Immature natural killer cell (primary cell): ENCODE measurements around the gene ERVMER34-1. TPM values are rescaled to one million over a fixed set of nuclear protein-coding genes. Genes with fewer than 3 reads are reported as not detected.

Source experiments
- DNase-seq, 3 donors: peaks; one replicate each; pipeline ENCODE4 v3.0.0; 2022; ENCODE audit warnings: mixed read lengths in 1 of 3
- H3K27ac Mint-ChIP-seq, 6 donors: one replicate each; pipeline ENCODE4 v1.8.0; 2020; ENCODE audit warnings: mixed read lengths in 6 of 6, mild to moderate bottlenecking in 5 of 6, inconsistent platforms in 4 of 6, moderate library complexity in 3 of 6
- H3K27me3 Mint-ChIP-seq, 3 donors: one replicate each; pipeline ENCODE4 v1.8.0; 2020 to 2021; ENCODE audit warnings: low read depth in 3 of 3, mild to moderate bottlenecking in 3 of 3, mixed read lengths in 3 of 3, moderate library complexity in 3 of 3, inconsistent platforms in 1 of 3
- H3K36me3 Mint-ChIP-seq, 3 donors: one replicate each; pipeline ENCODE4 v1.8.0; 2020; ENCODE audit warnings: mixed read lengths in 3 of 3, inconsistent platforms in 2 of 3, mild to moderate bottlenecking in 2 of 3
- H3K4me1 Mint-ChIP-seq, 2 donors: one replicate each; pipeline ENCODE4 v1.8.0; 2020; ENCODE audit warnings: inconsistent platforms in 2 of 2, mild to moderate bottlenecking in 2 of 2, mixed read lengths in 2 of 2, moderate library complexity in 1 of 2
- H3K4me3 Mint-ChIP-seq, 5 donors: one replicate each; pipeline ENCODE4 v1.8.0; 2020; ENCODE audit warnings: mild to moderate bottlenecking in 5 of 5, mixed read lengths in 5 of 5, inconsistent platforms in 3 of 5, moderate library complexity in 3 of 5
- H3K9me3 Mint-ChIP-seq, 6 donors: one replicate each; pipeline ENCODE4 v1.8.0; 2020; ENCODE audit warnings: mild to moderate bottlenecking in 6 of 6, mixed read lengths in 6 of 6, inconsistent platforms in 4 of 6, moderate library complexity in 3 of 6
- polyA plus RNA-seq, 3 donors: library from polyadenylated mRNA; unstranded; fragments of 300-500 nt; fragmentation: Illumina TruSeq; gene quantifications; one replicate each; pipeline ENCODE4 v1.2.3, GENCODE V29; 2021

The ERVMER34-1 gene, protein sequence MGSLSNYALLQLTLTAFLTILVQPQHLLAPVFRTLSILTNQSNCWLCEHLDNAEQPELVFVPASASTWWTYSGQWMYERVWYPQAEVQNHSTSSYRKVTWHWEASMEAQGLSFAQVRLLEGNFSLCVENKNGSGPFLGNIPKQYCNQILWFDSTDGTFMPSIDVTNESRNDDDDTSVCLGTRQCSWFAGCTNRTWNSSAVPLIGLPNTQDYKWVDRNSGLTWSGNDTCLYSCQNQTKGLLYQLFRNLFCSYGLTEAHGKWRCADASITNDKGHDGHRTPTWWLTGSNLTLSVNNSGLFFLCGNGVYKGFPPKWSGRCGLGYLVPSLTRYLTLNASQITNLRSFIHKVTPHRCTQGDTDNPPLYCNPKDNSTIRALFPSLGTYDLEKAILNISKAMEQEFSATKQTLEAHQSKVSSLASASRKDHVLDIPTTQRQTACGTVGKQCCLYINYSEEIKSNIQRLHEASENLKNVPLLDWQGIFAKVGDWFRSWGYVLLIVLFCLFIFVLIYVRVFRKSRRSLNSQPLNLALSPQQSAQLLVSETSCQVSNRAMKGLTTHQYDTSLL
- not detected for polyA plus RNA-seq

DNA sequence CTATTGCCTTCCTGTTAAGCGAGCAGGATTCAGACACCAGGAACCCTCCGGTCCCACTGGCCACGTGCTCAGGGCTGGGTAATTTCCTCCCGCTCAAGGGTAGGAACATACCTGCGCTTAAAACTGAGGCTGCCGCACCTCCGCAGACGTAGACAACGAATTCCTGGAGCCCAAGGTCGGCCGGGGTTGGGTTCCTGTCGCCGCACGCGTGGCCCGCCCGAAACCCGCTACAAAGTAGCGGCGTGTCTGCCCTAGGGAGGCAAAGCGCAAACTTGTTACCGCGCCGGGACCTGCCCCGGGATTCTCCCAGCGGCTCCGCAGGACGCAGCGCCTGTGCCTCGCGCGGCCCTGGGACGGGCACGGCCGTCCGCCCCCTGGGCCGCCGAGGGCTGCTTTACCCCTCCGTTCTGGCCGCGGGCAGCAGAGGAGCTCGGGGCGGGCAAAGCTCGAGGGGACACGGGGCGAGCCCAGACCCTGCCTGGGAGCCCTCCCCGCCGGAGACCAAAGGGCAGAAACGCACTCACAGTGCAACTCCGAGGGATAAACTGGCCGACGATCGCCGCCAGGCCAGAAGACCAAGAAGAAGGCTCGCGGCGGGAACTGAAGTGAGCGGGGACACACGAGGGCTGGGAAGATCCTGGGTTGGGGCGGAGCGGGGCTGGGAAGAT, at the start of gene ERVMER34-1:
Gene ERVMER34-1 (minus strand): TSS at position 607 of the 668 bp plus-strand sequence. CDS start 5,905 bp downstream, outside the sequence.
- Mint-ChIP-seq H3K4me1 (peaks cover 12 to 21% of the 10 kb centered on the region in 2 donors), H3K9me3 (peaks cover 0 to 9% (median 0%) of the 10 kb centered on the region in 6 donors), H3K27me3 (peaks cover 3 to 18% (median 7%) of the 10 kb centered on the region in 3 donors), H3K4me3 (peak within 1 kb of the TSS; percentile 36 to 72 (median 64)), H3K36me3 (no peaks in the 10 kb centered on the region), H3K27ac (no peak within 1 kb of the TSS)
- DNase-seq = no peak

DNA sequence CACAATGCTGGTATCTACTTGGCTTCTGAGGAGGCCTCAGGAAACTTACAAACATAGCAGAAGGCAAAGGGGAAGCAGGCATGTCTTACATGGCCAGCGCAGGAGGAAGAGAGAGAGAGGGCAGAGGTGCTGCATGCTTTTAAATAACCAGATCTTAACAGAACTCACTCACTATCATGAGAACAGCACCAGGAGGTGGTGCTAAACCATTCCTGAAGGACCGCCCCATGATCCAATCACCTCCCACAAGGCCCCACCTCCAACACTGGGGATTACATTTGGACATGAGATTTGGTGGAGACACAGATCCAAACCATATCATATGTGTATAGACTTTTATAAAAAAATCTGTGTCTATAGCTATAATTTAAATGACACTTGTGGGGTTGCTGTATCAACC, 48.6 kb upstream of the ERVMER34-1 start:
- Mint-ChIP-seq H3K27ac (no peak overlapping the region), H3K4me3 (no peak overlapping the region), H3K27me3 (peaks cover 0 to 12% (median 3%) of the 10 kb centered on the region in 3 donors), H3K4me1 (no peaks in the 10 kb centered on the region), H3K9me3 (peaks cover 0 to 5% (median 3%) of the 10 kb centered on the region in 6 donors), H3K36me3 (no peaks in the 10 kb centered on the region)
- DNase-seq = no peak

DNA sequence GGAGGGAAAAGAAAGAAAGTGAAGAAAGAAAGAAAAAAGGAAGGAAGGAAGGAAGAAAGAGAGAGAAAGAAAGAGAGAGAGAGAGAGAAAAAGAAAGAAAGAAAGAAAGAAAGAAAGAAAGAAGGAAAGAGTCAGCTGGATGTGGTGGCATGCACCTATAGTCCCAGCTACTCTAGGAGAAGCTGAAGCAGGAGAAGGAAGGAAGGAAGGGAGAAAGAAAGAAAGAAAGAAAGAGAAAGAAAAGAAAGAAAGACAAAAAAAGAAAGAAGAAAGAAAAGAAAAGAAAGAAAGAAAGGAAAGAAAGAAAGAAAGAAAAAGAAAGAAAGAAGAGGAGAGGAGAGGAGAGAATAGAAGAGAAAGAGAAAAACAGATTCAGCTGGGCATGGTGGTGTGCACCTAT, 44.3 kb upstream of the ERVMER34-1 start:
- no peaks in the 10 kb centered on the region for H3K36me3 Mint-ChIP-seq

DNA sequence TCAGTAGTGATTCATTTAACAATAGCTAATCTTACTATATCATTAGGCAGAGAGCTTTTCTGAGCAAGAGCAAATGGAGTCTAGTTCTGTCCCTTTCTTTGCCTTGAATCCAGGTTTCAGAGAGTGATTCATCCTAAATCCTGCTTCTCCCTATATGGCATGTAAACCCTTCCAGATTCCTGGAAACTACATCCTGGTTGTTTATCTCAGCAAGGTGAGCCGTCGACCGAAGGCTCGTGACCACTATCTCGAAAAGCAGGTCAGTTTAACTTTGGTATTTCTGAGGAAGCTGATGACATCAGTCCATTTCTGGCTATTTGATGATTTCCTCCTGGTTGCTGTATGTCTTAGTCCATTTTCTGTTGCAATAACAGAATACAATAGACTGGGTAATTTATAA, 40.7 kb upstream of the ERVMER34-1 start:
- H3K4me1 Mint-ChIP-seq = no peaks in the 10 kb centered on the region
- H3K4me3 Mint-ChIP-seq = no peak overlapping the region
- no peak for DNase-seq
- H3K27me3 Mint-ChIP-seq = peaks cover 0 to 2% (median 1%) of the 10 kb centered on the region in 3 donors
- no peaks in the 10 kb centered on the region for H3K36me3 Mint-ChIP-seq
- no peak overlapping the region for H3K27ac Mint-ChIP-seq
- H3K9me3 Mint-ChIP-seq = peaks cover 0 to 2% (median 0%) of the 10 kb centered on the region in 6 donors

More for the DNA sequence above, 44.3 kb upstream of the ERVMER34-1 start:
- Mint-ChIP-seq H3K4me1 (no peaks in the 10 kb centered on the region), H3K27me3 (peaks cover 0 to 2% (median 1%) of the 10 kb centered on the region in 3 donors), H3K27ac (no peak overlapping the region), H3K9me3 (peaks cover 0 to 4% (median 0%) of the 10 kb centered on the region in 6 donors), H3K4me3 (no peak overlapping the region)
- no peak for DNase-seq

DNA sequence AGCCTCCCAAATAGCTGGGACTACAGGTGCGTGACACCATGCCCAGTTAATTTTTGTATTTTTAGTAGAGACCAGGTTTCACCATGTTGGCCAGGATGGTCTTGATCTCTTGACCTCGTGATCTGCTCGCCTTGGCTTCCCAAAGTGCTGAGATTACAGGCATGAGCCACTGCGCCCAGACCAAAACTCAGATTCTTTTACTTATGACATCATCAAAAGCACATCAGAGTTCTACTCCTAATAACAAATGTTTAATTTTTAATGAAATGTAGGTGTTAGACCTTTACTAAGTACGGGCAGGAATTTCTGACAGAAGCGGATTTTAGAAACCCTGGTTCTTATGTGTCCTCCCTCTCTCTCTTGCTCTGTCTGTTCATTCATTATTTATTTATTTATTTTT, 38.5 kb upstream of the ERVMER34-1 start:
- Mint-ChIP-seq H3K36me3 (no peaks in the 10 kb centered on the region), H3K27ac (no peak overlapping the region), H3K4me1 (no peaks in the 10 kb centered on the region), H3K9me3 (peaks cover 0 to under 1% (median 0%) of the 10 kb centered on the region in 6 donors), H3K4me3 (no peak overlapping the region), H3K27me3 (no peaks in the 10 kb centered on the region)
- DNase-seq = no peak

DNA sequence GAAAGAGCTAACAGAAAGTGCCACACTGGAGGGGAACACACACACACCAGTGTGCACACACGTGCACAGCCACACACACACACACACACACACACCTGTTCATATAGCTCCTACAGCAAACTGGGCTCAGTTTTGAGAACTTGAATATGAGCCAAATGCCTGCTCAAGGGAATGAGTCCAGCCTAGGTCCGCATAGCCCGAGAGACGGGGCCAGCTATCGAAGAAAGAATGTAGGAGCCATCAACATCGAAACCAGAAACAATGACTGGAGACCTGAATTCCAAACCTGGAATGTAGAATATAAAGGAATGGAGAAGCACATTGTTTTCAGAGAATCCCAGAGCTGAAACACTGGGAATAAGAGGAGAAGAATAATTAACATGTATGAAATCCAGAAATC, 37.6 kb upstream of the ERVMER34-1 start:
- DNase-seq = no peak
- Mint-ChIP-seq H3K36me3 (no peaks in the 10 kb centered on the region), H3K9me3 (no peaks in the 10 kb centered on the region), H3K4me3 (no peak overlapping the region), H3K27ac (no peak overlapping the region), H3K27me3 (no peaks in the 10 kb centered on the region), H3K4me1 (no peaks in the 10 kb centered on the region)

DNA sequence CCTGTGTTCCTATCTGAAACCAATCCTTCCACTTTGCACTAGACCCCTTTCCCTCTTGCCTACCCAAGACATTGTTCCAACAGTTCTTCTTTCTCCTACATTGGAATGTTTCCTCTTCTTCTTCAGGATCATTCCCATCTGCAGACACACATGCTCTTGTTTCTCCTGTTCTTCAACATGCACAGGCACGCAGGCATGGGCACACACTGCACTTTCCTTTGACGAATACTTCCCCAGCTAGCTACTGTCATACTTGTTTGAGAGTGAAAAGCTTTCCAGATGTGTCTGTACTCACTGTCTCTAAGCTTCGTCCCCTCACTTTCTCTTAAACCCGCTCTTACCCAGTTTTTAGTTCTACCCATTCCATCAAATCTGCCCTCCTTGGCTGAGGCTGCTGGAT, 31.8 kb upstream of the ERVMER34-1 start:
- no peak overlapping the region for H3K4me3 Mint-ChIP-seq
- H3K4me1 Mint-ChIP-seq = no peaks in the 10 kb centered on the region
- H3K27ac Mint-ChIP-seq = no peak overlapping the region
- peaks cover 0 to 8% (median 0%) of the 10 kb centered on the region in 3 donors for H3K27me3 Mint-ChIP-seq
- DNase-seq = no peak
- H3K9me3 Mint-ChIP-seq = peaks cover 0 to 1% (median 0%) of the 10 kb centered on the region in 6 donors
- H3K36me3 Mint-ChIP-seq = no peaks in the 10 kb centered on the region

DNA sequence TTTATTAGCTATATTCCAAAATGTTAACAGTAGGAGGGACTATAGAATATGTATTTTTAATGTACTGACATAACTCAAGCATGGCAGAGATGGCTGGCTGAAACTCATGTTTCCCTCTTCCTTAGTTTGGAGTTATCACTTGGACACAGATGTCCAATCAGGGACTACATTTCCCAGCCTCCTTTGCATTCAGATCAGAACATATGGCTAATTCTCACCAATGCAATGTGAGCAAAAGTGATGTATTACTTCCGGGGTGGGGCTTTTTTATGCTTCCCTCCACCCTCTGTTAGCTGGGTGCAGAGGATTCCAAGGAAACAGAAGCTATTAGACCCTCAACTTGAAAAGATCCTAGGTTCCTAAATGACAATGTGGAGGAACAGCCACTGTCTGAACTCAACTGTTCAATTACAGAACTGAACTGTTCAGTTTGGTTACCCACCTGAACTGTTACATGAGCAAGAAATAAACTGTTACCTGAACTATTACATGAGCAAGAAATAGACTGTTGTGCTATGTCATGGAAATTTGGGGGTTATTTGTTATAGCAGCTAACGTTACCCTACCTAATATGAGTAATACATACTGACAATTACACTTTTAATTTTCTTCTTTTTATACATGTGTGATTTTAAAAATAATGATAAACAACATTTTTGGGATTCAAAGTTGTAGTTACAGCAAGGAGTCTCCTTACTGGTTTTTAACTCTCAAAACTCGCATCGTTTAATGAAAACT, 29.6 kb upstream of the ERVMER34-1 start:
- DNase-seq = no peak
- Mint-ChIP-seq H3K4me3 (no peak overlapping the region), H3K36me3 (no peaks in the 10 kb centered on the region), H3K4me1 (no peaks in the 10 kb centered on the region), H3K27ac (no peak overlapping the region), H3K9me3 (peaks cover 0 to 3% (median 0%) of the 10 kb centered on the region in 6 donors), H3K27me3 (peaks cover 2 to 8% (median 3%) of the 10 kb centered on the region in 3 donors)

DNA sequence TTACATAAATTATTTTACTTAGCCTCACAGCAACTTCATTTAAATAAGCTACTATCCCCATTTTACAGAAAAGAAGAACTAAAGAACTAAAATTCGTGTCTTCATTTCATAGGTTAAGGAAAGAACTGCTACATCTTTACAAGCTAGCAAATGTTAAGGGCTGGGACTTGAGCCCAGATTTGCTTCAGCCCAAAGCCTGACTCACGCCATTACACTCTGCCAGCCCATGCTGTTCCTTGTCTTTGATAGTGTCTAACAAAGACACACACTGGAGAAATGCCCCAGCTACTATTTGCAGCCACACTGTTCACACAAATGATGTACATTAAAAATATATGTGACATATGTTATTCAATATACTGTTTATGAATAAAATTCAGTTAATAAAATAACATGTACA, 29.0 kb upstream of the ERVMER34-1 start:
- H3K36me3 Mint-ChIP-seq = no peaks in the 10 kb centered on the region
- H3K27ac Mint-ChIP-seq = no peak overlapping the region
- no peaks in the 10 kb centered on the region for H3K4me1 Mint-ChIP-seq
- H3K4me3 Mint-ChIP-seq = no peak overlapping the region
- no peak for DNase-seq
- H3K27me3 Mint-ChIP-seq = peaks cover 3 to 8% (median 4%) of the 10 kb centered on the region in 3 donors
- H3K9me3 Mint-ChIP-seq = peaks cover 0 to 3% (median 0%) of the 10 kb centered on the region in 6 donors

DNA sequence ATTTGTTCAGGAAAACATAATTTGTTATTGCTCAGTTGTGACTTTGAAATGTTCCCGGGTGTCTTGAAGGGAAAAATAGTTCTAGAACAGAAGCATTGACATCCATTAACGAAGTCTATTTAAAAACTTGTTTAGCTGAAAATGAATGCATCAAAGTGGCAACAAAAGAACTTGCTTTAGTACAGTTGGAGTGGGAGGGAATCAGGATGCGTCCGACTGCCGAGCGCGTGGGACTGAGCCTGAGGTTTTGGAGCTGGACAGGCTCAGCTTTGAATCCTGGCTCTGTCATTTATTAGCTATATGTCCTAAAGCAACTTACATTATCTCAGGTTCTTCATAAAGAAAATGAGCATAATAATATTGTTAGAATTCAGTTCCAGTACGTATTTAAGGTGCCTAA, 9.0 kb upstream of the ERVMER34-1 start:
- Mint-ChIP-seq H3K9me3 (no peaks in the 10 kb centered on the region), H3K4me3 (no peak overlapping the region), H3K4me1 (no peaks in the 10 kb centered on the region), H3K27ac (no peak overlapping the region), H3K36me3 (no peaks in the 10 kb centered on the region), H3K27me3 (peaks cover 2 to 20% (median 3%) of the 10 kb centered on the region in 3 donors)
- no peak for DNase-seq

DNA sequence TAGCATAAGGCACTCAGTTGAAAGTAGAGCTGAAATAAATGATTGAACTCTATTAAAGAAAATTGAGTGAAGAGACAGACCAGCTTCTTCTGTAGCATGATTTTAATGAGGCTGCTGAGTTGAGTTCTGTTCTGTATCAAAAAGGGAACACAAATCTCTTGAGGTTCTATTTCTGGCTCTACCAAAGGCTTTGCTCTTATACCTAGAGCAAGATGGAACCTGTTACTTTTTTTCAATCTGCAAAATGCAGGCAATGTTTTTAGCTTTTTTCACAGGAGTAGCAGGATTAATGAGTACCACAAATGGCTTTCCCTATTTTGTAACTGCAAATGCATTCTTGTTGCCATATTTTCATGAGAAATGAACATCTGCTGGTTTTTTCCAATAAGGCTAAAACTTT, 4.2 kb upstream of the ERVMER34-1 start:
- H3K4me3 Mint-ChIP-seq = no peak overlapping the region
- peaks cover 0 to 6% (median 0%) of the 10 kb centered on the region in 6 donors for H3K9me3 Mint-ChIP-seq
- H3K27me3 Mint-ChIP-seq = peaks cover 5 to 16% (median 13%) of the 10 kb centered on the region in 3 donors
- no peaks in the 10 kb centered on the region for H3K36me3 Mint-ChIP-seq
- no peak for DNase-seq
- H3K4me1 Mint-ChIP-seq = peaks cover 12 to 18% of the 10 kb centered on the region in 2 donors
- H3K27ac Mint-ChIP-seq = no peak overlapping the region

DNA sequence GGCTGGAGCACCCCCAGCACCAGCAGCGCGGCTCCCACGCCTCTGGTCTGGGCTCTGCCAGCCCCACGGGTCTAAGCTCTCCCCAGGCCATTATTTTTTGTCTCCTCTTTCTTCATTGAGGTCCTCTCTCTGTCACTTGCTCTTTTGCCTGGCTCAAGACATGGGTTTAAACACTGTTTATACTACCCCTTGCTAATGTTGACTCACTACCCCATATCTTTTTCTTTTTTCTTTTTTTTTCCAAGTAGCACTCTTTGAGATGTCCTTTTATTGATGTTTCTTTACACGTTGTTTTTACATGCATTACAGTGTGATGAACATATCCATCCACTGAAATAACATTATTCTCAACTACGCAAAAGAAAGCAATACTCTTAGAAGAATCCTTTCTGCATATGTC, 1.7 kb upstream of the ERVMER34-1 start:
- Mint-ChIP-seq H3K4me1 (peaks cover 12 to 21% of the 10 kb centered on the region in 2 donors), H3K27me3 (peaks cover 3 to 18% (median 13%) of the 10 kb centered on the region in 3 donors), H3K27ac (no peak overlapping the region), H3K9me3 (peaks cover 0 to 9% (median 0%) of the 10 kb centered on the region in 6 donors), H3K4me3 (peak overlapping the region in 1 of 5 donors; percentile 0), H3K36me3 (no peaks in the 10 kb centered on the region)
- no peak for DNase-seq

DNA sequence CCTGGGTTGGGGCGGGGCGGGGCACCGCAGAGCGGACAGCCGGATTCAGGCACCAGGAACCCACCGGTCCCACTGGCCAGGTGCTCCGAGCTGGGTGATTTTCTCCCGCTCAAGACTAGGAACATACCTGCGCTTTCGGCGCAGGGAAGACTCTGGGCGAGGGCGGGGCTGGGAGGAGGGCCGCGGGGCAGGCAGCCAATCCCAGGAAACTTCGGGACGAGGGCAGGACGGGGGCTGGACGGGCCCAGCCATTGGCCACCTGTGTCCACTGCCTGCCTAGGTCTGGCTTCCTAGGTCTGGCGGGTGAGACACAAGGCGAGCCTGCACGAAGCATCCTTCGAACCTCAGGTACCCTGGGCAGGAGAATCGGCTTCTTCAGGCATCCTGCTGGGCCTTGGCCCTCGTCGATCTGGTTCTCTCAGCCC, 274 bp upstream of the ERVMER34-1 start:
- Mint-ChIP-seq H3K27ac (no peak overlapping the region), H3K9me3 (peaks cover 0 to 9% (median 0%) of the 10 kb centered on the region in 6 donors), H3K4me3 (peak overlapping the region; percentile 35 to 72 (median 64)), H3K27me3 (peaks cover 3 to 18% (median 8%) of the 10 kb centered on the region in 3 donors), H3K4me1 (peaks cover 12 to 21% of the 10 kb centered on the region in 2 donors), H3K36me3 (no peaks in the 10 kb centered on the region)
- no peak for DNase-seq
